BE2C (cell line): ENCODE results near the gene INTS6.
A peak's percentile ranks its signal among the peaks of the same experiment; 100 is the strongest.

Experiments
- DNase-seq: peaks from one replicate; pipeline ENCODE4 v3.0.0-alpha.2; 2020
- H3K27me3 ChIP-seq: fragments of 250-450 bp; sonication (Bioruptor Pico); 2 replicates; pipeline ENCODE4 v1.5.1; 2020; ENCODE audit warnings: mild to moderate bottlenecking
- H3K36me3 ChIP-seq: fragments of 250-450 bp; sonication (Bioruptor Pico); 2 replicates; pipeline ENCODE4 v1.5.1; 2020; ENCODE audit warnings: mild to moderate bottlenecking
- H3K4me1 ChIP-seq: fragments of 250-450 bp; sonication (Bioruptor Pico); 2 replicates; pipeline ENCODE4 v1.5.1; 2020
- H3K4me3 ChIP-seq: 2 replicates; pipeline ENCODE4 v1.5.1; 2011; ENCODE audit warnings: low read depth, low read length
- H3K9me3 ChIP-seq: fragments of 250-450 bp; sonication (Bioruptor Pico); 2 replicates; pipeline ENCODE4 v1.5.1; 2020
- TF ChIP-seq, protein P1 (sequence below): IDR thresholded peaks from 2 replicates; pipeline ENCODE4 v1.5.1; 2012; ENCODE audit warnings: mild to moderate bottlenecking, low read depth, low read length

The INTS6 gene

DNA sequence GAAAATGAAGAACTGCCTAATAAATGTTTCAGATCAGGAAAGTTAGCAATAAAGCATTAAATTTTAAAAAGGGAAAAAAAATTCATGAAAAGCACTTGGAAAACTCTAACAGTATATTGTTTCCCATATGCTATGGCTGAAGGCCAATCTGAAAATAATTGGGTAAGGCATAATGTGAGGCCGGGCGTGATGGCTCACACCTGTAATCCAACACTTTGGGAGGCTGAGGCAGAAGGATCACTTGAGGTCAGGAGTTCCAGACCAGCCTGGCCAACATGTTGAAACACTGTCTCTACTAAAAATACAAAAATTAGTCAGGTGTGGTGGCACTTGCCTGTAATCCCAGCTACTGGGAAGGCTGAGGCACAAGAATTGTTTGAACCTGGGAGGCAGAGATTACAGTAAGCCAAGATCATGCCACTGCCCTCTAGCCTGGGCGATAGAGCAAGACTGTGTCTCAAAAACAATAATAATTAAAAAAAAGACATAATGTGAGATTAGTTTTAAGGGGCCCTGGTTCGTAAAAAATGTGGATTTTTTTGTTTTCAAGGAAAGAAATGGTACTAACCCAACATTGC is 15.2 kb downstream of the INTS6 start:
- peaks cover 3% of the 10 kb centered on the region; the same call in 1 of the 2 replicates for H3K36me3 ChIP-seq
- no peaks in the 10 kb centered on the region; the same call in 1 of the 2 replicates for H3K4me1 ChIP-seq
- no peak for DNase-seq
- H3K4me3 ChIP-seq = no peak overlapping the region
- H3K9me3 ChIP-seq = no peaks in the 10 kb centered on the region
- TF ChIP-seq, protein P1, sequence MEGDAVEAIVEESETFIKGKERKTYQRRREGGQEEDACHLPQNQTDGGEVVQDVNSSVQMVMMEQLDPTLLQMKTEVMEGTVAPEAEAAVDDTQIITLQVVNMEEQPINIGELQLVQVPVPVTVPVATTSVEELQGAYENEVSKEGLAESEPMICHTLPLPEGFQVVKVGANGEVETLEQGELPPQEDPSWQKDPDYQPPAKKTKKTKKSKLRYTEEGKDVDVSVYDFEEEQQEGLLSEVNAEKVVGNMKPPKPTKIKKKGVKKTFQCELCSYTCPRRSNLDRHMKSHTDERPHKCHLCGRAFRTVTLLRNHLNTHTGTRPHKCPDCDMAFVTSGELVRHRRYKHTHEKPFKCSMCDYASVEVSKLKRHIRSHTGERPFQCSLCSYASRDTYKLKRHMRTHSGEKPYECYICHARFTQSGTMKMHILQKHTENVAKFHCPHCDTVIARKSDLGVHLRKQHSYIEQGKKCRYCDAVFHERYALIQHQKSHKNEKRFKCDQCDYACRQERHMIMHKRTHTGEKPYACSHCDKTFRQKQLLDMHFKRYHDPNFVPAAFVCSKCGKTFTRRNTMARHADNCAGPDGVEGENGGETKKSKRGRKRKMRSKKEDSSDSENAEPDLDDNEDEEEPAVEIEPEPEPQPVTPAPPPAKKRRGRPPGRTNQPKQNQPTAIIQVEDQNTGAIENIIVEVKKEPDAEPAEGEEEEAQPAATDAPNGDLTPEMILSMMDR = no peak
- no peaks in the 10 kb centered on the region for H3K27me3 ChIP-seq

DNA sequence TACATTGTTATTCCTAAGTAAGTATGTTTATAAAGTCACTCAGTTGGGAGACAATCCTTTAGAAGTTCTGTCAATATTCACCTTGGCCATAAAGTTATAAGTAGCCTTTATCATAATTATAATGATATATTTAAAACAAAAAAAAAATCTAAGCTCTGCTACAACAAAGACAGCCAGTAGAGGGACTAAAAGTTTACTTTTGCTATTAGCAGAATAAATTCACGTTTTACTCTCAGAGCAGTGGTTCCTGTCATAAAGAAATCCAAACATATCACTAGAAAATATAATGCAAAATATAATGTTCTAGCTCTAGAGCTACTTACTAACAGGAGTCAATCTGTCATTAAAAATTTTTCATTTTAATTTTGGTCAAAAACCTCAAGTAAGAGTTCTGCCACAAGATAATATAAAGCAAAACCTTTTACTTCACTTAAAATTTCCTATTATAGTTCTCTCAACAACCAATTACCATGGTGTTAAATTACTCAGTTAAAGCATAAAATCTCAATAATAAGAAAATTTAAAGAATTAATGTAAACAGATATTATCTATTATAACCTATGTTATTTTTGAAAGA is 17.7 kb downstream of the INTS6 start:
- Histone ChIP-seq H3K27me3 (no peaks in the 10 kb centered on the region), H3K36me3 (peaks cover 7% of the 10 kb centered on the region), H3K4me3 (no peak overlapping the region), H3K9me3 (no peaks in the 10 kb centered on the region), H3K4me1 (no peaks in the 10 kb centered on the region; the same call in 1 of the 2 replicates)
- DNase-seq = no peak
- TF ChIP-seq, protein P1 = peak; percentile 52

DNA sequence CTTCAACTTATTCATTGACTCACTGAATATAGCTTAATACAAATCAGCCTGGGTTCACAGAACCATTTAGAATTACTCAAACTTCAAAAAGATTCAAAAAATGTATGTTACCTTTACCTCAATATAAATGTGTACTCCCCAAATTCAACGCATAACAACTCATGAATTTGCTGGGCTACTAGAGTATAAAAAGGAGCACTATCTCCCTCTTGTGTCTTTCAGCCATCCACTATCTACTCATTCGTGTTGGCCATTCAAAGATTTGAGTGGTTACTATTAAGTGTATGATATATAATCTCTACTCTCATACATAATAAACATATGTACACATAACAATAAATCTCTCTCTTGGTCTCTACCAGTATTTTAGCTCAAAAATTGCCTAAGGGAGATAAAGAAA is 20.3 kb downstream of the INTS6 start:
- no peaks in the 10 kb centered on the region; the same call in 1 of the 2 replicates for H3K4me1 ChIP-seq
- no peak for DNase-seq
- no peaks in the 10 kb centered on the region for H3K9me3 ChIP-seq
- no peaks in the 10 kb centered on the region for H3K27me3 ChIP-seq
- no peak overlapping the region for H3K4me3 ChIP-seq
- TF ChIP-seq, protein P1 = peak; percentile 19; the same call in 1 of the 2 replicates
- peaks cover 20% of the 10 kb centered on the region for H3K36me3 ChIP-seq

DNA sequence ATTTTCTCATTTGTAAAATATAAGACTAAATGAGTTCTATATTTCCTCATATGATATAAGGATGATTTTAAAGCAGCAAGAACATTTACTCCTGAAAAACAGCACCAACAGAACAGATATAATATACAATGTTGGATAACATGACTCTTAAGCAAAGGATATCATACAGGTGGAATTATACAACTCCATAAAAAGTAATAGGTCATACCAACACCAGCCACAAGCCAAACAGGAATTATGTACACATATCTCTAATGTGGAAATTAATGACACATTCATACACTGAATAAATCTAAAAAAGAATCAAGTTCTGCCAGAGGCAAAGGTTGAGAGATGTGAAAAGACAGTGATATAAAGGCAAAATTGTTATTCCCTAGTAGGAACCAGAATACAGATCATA is 25.9 kb downstream of the INTS6 start:
- Histone ChIP-seq H3K27me3 (no peaks in the 10 kb centered on the region), H3K4me3 (no peak overlapping the region), H3K9me3 (no peaks in the 10 kb centered on the region), H3K4me1 (no peaks in the 10 kb centered on the region), H3K36me3 (peaks cover 20% of the 10 kb centered on the region)
- TF ChIP-seq, protein P1 = no peak
- DNase-seq = no peak

DNA sequence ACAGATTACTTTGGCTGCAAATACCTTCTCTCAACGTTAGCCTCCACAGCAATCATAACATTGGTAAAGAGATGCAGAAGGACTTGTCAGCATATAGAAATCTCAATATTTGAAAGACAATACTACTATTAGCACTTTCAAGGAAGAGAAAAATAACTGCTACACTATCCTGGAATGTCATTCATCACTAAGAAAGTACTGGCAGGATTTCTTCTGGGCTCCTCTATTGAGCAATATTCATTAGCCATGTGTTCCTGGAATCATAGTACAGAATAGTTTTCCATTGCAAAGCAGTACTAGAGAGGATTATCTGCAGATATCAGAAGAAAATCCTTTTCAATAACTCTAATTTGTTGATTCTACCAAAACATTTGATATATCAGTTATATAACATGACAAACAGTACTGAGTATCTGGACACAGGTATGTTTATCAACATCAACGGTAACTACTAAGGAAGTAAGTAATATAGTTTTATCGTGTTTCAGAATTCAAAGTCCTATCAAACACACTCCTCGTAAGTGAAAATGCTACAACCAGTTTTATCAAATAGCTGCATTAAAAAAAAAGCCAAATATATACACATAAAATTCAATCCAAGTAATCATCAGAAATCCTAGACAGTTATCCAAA is 27.3 kb downstream of the INTS6 start:
- Histone ChIP-seq H3K4me3 (no peak overlapping the region), H3K36me3 (peaks cover 27% of the 10 kb centered on the region), H3K4me1 (peaks cover 3% of the 10 kb centered on the region; the same call in 1 of the 2 replicates), H3K9me3 (no peaks in the 10 kb centered on the region), H3K27me3 (no peaks in the 10 kb centered on the region)
- no peak for DNase-seq
- TF ChIP-seq, protein P1 = no peak

DNA sequence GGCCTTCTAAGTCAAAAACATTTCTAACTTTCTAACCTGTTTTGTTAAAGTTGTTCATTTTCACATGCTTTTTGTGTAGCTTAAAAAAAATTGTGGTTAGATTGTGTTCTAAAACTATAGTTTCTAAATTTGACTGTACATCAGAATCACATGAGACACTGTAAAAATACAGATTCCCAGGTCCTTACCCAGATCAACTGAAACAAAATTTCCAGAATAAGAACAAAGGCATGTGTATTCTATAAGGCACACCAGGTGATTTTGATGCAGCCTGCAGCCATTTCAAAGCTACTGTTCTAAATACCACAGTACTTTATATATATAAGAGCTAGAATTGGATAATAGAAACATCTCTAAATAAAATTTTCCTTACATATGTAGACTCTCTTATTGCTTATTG is 29.1 kb downstream of the INTS6 start:
- Histone ChIP-seq H3K9me3 (no peaks in the 10 kb centered on the region), H3K4me1 (peaks cover 3% of the 10 kb centered on the region; the same call in 1 of the 2 replicates), H3K4me3 (no peak overlapping the region), H3K36me3 (peaks cover 14% of the 10 kb centered on the region), H3K27me3 (no peaks in the 10 kb centered on the region)
- TF ChIP-seq, protein P1 = no peak
- DNase-seq = no peak
